ENCODE data around the gene AGXT. TPM values are rescaled to one million over a fixed set of nuclear protein-coding genes. Genes with fewer than 3 reads are reported as not detected.

Gene AGXT
- total and polyA plus RNA-seq, 2 of the 8 experiments (the other 6 are each of a cell fraction or from before 2014, with no cell fraction given) = 0.03 TPM; not detected in 1

- TF ChIP-seq CHD7 (IDR thresholded peaks at IDR 0.05; ENCODE audit: insufficient replicate concordance, low read length) (no peak), SP1 (IDR thresholded peaks at IDR 0.05; ENCODE audit: low read depth, low read length) (no peak)
Measured at GRCh38 chr2:240850756-240851077, 17.9 kb upstream of the AGXT start (continued).

All from H1 (cell line).